ENCODE data around the gene LIN7B. TPM values are rescaled to one million over a fixed set of nuclear protein-coding genes. Genes with fewer than 3 reads are reported as not detected.
A peak's percentile ranks its signal among the peaks of the same experiment; 100 is the strongest.

The LIN7B gene
- total and polyA plus RNA-seq, 9 of the 15 experiments (the other 6 are each of a cell fraction or from before 2014, with no cell fraction given): 0.89 to 15.7 (median 4.0) TPM

- TF ChIP-seq CREM (IDR thresholded peaks at IDR 0.05; ENCODE audit: low read depth) (peak; percentile 60), L3MBTL2 (IDR thresholded peaks at IDR 0.05) (peak; percentile 71; the same call in 1 of the 2 replicates), POLR2AphosphoS2 (IDR thresholded peaks at IDR 0.05; ENCODE audit: low read length) (peak; percentile 81), AFF4 (CRISPR knock-in tag; IDR thresholded peaks at IDR 0.05) (peak; percentile 50; the same call in 1 of the 2 replicates), ELK3 (CRISPR knock-in tag; IDR thresholded peaks at IDR 0.05) (no peak), PHF8 (IDR thresholded peaks at IDR 0.05; ENCODE audit: borderline replicate concordance, low read length) (peak; percentile 49; the same call in 1 of the 2 replicates), SAFB (IDR thresholded peaks at IDR 0.05; ENCODE audit: borderline replicate concordance, low read depth, low read length) (peak; percentile 67; the same call in 1 of the 2 replicates), TEAD1 (CRISPR knock-in tag; IDR thresholded peaks at IDR 0.05) (0 out of 4 replicates have a peak, but pooled peaks of 1 of the 2 experiments have one; percentile 11), ZNF143 (CRISPR knock-in tag; IDR thresholded peaks at IDR 0.05) (no peak), ZNF518B (CRISPR knock-in tag; IDR thresholded peaks at IDR 0.05) (no peak), SETDB1 (IDR thresholded peaks at IDR 0.05; ENCODE audit: low read length) (no peak), ZEB2 (IDR thresholded peaks at IDR 0.05) (no peak), KDM5B (IDR thresholded peaks at IDR 0.05; ENCODE audit: insufficient replicate concordance, low read depth, low read length) (peak; percentile 62), TOE1 (IDR thresholded peaks at IDR 0.05; ENCODE audit: borderline replicate concordance) (peak; percentile 97), TOE1 (CRISPR knock-in tag; IDR thresholded peaks at IDR 0.05; ENCODE audit: borderline replicate concordance, low read depth) (no peak), RBM39 (optimal IDR thresholded peaks at IDR 0.05; ENCODE audit: low read depth, low read length) (peak; percentile 13), ZFX (CRISPR knock-in tag; IDR thresholded peaks at IDR 0.05) (peak; percentile 71), DDX20 (tag; IDR thresholded peaks at IDR 0.05; ENCODE audit: low read depth) (no peak), RBM17 (IDR thresholded peaks at IDR 0.05; ENCODE audit: borderline replicate concordance, low read depth, low read length) (no peak), NBN (IDR thresholded peaks at IDR 0.05; ENCODE audit: low read depth) (peak; percentile 51; the same call in 1 of the 2 replicates)
Measured at GRCh38 chr19:49150106-49150943, 36.2 kb downstream of the LIN7B start (continued).
